HepG2 (cell line): Measurements from ENCODE around the gene PIGBOS1.

ENCODE experiments used
- CBFB ChIP-seq: sonication (generic); formaldehyde crosslinking; IDR thresholded peaks from 2 replicates; pipeline ENCODE4 v1.4.0; 2020; ENCODE audit warnings: missing genetic modification reagents
- JUN ChIP-seq: sonication (generic); formaldehyde crosslinking; IDR thresholded peaks from 2 replicates; pipeline ENCODE4 v1.4.0; 2020; ENCODE audit warnings: mild to moderate bottlenecking, missing genetic modification reagents
- NR2C2 ChIP-seq: sonication (generic); formaldehyde crosslinking; IDR thresholded peaks from 2 replicates; pipeline ENCODE4 v1.4.0; 2020; ENCODE audit warnings: missing genetic modification reagents, mild to moderate bottlenecking, moderate library complexity, borderline replicate concordance
- NRL ChIP-seq: sonication (generic); formaldehyde crosslinking; IDR thresholded peaks from 2 replicates; pipeline ENCODE4 v1.5.0; 2020; ENCODE audit warnings: missing genetic modification reagents, mild to moderate bottlenecking, moderate library complexity, borderline replicate concordance
- ZNF644 ChIP-seq: IDR thresholded peaks from 2 replicates; pipeline ENCODE4 v1.6.1; 2016; ENCODE audit warnings: low read depth

GRCh38 chr15:55284426-55284825, 34.5 kb downstream of the PIGBOS1 start:
- TF ChIP-seq ZNF644 = no peak
- TF ChIP-seq CBFB (CRISPR knock-in tag) = no peak
- no peak for TF ChIP-seq JUN (CRISPR knock-in tag)
- TF ChIP-seq NRL (CRISPR knock-in tag) = no peak
- no peak for TF ChIP-seq NR2C2
